ENCODE data around the gene PTPRG.

GRCh38 chr3:62201438-62202035, 640.2 kb downstream of the PTPRG start:
- TF ChIP-seq, protein P1, sequence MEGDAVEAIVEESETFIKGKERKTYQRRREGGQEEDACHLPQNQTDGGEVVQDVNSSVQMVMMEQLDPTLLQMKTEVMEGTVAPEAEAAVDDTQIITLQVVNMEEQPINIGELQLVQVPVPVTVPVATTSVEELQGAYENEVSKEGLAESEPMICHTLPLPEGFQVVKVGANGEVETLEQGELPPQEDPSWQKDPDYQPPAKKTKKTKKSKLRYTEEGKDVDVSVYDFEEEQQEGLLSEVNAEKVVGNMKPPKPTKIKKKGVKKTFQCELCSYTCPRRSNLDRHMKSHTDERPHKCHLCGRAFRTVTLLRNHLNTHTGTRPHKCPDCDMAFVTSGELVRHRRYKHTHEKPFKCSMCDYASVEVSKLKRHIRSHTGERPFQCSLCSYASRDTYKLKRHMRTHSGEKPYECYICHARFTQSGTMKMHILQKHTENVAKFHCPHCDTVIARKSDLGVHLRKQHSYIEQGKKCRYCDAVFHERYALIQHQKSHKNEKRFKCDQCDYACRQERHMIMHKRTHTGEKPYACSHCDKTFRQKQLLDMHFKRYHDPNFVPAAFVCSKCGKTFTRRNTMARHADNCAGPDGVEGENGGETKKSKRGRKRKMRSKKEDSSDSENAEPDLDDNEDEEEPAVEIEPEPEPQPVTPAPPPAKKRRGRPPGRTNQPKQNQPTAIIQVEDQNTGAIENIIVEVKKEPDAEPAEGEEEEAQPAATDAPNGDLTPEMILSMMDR (IDR thresholded peaks at IDR 0.05), result peak in 4 of 6 experiments; percentile 42 to 57 (median 54)
- no peak for TF ChIP-seq POLR2A (IDR thresholded peaks at IDR 0.05)
